AG09309 (cell line): Measurements from ENCODE around the gene ADAMTS12.

Experiments used
- DNase-seq: peaks from one replicate; pipeline ENCODE4 v3.0.0-alpha.2; 2010; ENCODE audit warnings: low read depth
- H3K4me3 ChIP-seq: 2 replicates; pipeline ENCODE4 v1.5.1; 2011; ENCODE audit warnings: mild to moderate bottlenecking, low read depth, low read length, moderate library complexity; ENCODE audit not compliant: control insufficient read depth
- TF ChIP-seq, protein P1 (sequence below): IDR thresholded peaks from 2 replicates; pipeline ENCODE4 v1.5.1; 2011; ENCODE audit warnings: mild to moderate bottlenecking, low read depth, low read length, inconsistent platforms; ENCODE audit not compliant: insufficient read depth, control insufficient read depth; ENCODE audit errors: missing control alignments

Gene ADAMTS12

DNA sequence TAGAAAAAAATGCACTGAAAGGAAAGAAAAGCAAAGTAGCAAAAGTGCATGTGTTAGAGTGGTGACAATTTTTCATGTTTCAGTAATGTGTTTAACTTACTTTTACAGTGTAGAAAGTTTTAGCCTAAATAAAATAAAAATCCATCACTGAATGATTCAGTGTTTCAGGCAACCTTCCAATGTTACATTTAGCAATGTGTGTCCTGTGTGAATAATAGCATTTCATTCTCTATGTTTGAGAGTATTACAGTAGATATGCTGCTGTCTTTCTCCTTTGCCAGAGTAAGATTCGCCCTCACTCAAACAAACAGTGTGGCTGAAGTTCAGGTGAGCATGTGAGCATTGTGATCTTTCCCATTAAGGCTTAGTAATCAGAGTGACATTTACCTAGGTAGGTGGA, 279.9 kb downstream of the ADAMTS12 start:
- H3K4me3 ChIP-seq = no peak overlapping the region
- DNase-seq = peak; percentile 31
- TF ChIP-seq, protein P1, sequence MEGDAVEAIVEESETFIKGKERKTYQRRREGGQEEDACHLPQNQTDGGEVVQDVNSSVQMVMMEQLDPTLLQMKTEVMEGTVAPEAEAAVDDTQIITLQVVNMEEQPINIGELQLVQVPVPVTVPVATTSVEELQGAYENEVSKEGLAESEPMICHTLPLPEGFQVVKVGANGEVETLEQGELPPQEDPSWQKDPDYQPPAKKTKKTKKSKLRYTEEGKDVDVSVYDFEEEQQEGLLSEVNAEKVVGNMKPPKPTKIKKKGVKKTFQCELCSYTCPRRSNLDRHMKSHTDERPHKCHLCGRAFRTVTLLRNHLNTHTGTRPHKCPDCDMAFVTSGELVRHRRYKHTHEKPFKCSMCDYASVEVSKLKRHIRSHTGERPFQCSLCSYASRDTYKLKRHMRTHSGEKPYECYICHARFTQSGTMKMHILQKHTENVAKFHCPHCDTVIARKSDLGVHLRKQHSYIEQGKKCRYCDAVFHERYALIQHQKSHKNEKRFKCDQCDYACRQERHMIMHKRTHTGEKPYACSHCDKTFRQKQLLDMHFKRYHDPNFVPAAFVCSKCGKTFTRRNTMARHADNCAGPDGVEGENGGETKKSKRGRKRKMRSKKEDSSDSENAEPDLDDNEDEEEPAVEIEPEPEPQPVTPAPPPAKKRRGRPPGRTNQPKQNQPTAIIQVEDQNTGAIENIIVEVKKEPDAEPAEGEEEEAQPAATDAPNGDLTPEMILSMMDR = no peak

- TF ChIP-seq, protein P1 = no peak
- DNase-seq = no peak
- no peak overlapping the region for H3K4me3 ChIP-seq
Observed at GRCh38 chr5:33608344-33609041, 283.3 kb downstream of the ADAMTS12 start.

- H3K4me3 ChIP-seq = no peak overlapping the region
- DNase-seq = no peak
- TF ChIP-seq, protein P1 = no peak
Observed at GRCh38 chr5:33604503-33604902, 287.3 kb downstream of the ADAMTS12 start.

DNA sequence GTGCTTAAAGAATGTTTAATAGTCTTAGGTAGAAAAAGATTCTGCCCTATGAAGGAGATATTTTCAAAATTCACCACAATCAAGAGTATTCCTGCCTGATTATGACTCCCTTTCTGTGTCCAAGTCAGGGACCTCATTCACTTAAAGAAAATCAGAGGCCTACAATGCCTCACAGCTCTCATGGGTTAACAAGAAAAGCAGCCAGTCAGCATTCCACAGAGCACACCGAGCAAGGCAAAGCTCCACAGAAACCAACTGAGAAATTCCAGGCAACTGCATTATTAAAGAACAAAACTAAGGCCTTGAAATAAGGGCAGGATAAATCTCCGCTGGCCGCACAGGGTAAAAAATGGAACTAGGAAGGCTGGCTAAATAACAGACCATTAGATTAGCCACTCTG, 289.9 kb downstream of the ADAMTS12 start:
- H3K4me3 ChIP-seq = no peak overlapping the region
- TF ChIP-seq, protein P1 = no peak
- DNase-seq = no peak

GRCh38 chr5:33595303-33595702, 296.5 kb downstream of the ADAMTS12 start:
- DNase-seq = no peak
- no peak overlapping the region for H3K4me3 ChIP-seq
- TF ChIP-seq, protein P1 = no peak

DNA sequence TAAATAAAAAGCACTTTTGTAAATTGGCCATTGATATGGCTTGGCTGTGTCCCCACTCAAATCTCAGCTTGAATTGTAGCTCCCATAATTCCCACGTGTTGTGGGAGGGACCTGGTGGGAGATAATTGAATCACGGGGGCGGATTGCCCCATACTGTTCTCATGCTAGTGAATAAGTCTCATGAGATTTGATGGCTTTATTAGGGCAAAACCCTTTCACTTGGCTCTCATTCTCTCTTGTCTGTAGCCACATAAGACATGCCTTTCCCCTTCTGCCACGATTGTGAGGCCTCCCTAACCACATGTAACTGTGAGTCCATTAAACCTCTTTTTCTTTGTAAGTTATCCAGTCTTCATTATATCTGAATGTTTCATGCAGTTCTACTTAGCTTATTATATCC, 297.8 kb downstream of the ADAMTS12 start:
- no peak for DNase-seq
- TF ChIP-seq, protein P1 = no peak
- H3K4me3 ChIP-seq = no peak overlapping the region

DNA sequence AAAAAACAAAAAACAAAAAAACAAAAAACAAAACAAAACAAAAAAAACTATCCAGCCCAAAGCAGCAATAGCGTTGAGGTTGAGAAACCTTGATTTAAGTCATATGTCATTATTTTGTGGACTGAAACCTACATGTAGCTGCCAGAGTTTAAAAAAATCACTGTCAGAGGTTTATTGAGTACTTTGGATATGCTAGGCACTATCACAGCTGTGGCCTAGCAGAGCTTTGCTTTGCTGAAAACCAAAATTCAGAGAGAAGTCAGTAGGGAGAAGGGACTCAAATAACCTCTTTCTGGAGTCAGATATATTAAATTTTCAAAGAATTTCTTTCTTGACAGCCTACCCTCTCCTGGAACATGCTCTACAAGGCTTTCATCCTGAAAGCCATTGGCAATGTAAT, 299.5 kb downstream of the ADAMTS12 start:
- TF ChIP-seq, protein P1 = no peak
- no peak for DNase-seq
- H3K4me3 ChIP-seq = no peak overlapping the region
